Activated naive CD4-positive, alpha-beta T cell (primary cell): ENCODE measurements around the gene CNTNAP5.

Experiments
- DNase-seq, 4 experiments: peaks; one replicate each; lab custom pipeline; 2025; lab: John Stamatoyannopoulos, UW

The CNTNAP5 gene

GRCh38 chr2:124437811-124438210 lies 412.7 kb downstream of the CNTNAP5 start:
- DNase-seq: no peak

- DNase-seq: no peak
Measured at GRCh38 chr2:124450481-124450880, 425.4 kb downstream of the CNTNAP5 start.

- DNase-seq: no peak
Measured at GRCh38 chr2:124476291-124476690, 451.2 kb downstream of the CNTNAP5 start.

- no peak for DNase-seq
Measured at GRCh38 chr2:124478761-124479160, 453.7 kb downstream of the CNTNAP5 start.

- no peak for DNase-seq
Measured at GRCh38 chr2:124480958-124481357, 455.9 kb downstream of the CNTNAP5 start.

- DNase-seq: no peak
Measured at GRCh38 chr2:124482044-124482443, 457.0 kb downstream of the CNTNAP5 start.

- DNase-seq: no peak
Measured at GRCh38 chr2:124482551-124482950, 457.5 kb downstream of the CNTNAP5 start.

- no peak for DNase-seq
Measured at GRCh38 chr2:124485659-124486058, 460.6 kb downstream of the CNTNAP5 start.

- DNase-seq: no peak
Measured at GRCh38 chr2:124489686-124490085, 464.6 kb downstream of the CNTNAP5 start.

- no peak for DNase-seq
Measured at GRCh38 chr2:124501575-124502152, 476.6 kb downstream of the CNTNAP5 start.

- DNase-seq: no peak
Measured at GRCh38 chr2:124514236-124514635, 489.1 kb downstream of the CNTNAP5 start.

GRCh38 chr2:124520953-124521352 lies 495.9 kb downstream of the CNTNAP5 start:
- no peak for DNase-seq

GRCh38 chr2:124523096-124523495 lies 498.0 kb downstream of the CNTNAP5 start:
- no peak for DNase-seq

- DNase-seq: no peak
Measured at GRCh38 chr2:124524155-124524915, 499.2 kb downstream of the CNTNAP5 start.

- no peak for DNase-seq
Measured at GRCh38 chr2:124526221-124526620, 501.1 kb downstream of the CNTNAP5 start.

- no peak for DNase-seq
Measured at GRCh38 chr2:124530203-124530602, 505.1 kb downstream of the CNTNAP5 start.

- DNase-seq: no peak
Measured at GRCh38 chr2:124533226-124533954, 508.3 kb downstream of the CNTNAP5 start.

- no peak for DNase-seq
Measured at GRCh38 chr2:124534028-124534427, 508.9 kb downstream of the CNTNAP5 start.

GRCh38 chr2:124535816-124536215 lies 510.7 kb downstream of the CNTNAP5 start:
- no peak for DNase-seq

GRCh38 chr2:124536591-124536990 lies 511.5 kb downstream of the CNTNAP5 start:
- no peak for DNase-seq

- DNase-seq: no peak
Measured at GRCh38 chr2:124538549-124538948, 513.5 kb downstream of the CNTNAP5 start.

GRCh38 chr2:124540805-124541204 lies 515.7 kb downstream of the CNTNAP5 start:
- no peak for DNase-seq
